Measurements from ENCODE around the gene FAM219A. TPM values are rescaled to one million over a fixed set of nuclear protein-coding genes. Genes with fewer than 3 reads are reported as not detected.
"Not testable (repeated sequence)": the region's sequence is repeated elsewhere in the genome, so short reads cannot be mapped to it uniquely, and the experiment has no call there.

Gene FAM219A
- total RNA-seq, 6 experiments from 2014 or later: 21.6 to 23.6 (median 22.6) TPM

DNA sequence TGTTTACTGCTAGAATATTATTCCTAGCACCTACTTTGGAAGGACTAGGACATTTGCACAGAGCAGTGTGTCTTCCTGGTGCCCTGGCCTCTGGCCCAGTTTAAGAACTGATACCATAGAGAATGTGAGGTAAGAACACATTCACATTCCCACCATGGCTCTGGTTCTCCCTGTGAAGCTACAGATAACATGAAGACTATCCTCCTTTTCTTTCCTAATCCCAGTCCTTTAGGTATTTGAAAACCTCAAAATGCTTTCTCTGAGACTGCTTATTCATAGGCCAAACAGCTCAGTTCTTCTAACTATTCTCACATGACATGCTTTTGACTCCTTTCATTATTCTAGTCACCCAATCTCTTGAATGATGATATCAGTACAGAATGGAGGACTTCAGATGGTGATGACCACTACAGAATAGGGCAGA, 11.9 kb downstream of the FAM219A start:
- DNase-seq: peak; percentile 55
- Mint-ChIP-seq H3K27me3 (ENCODE audit: insufficient read depth) (no peaks in the 10 kb centered on the region; the same call in none of the 2 replicates), H3K9me3 (no peaks in the 10 kb centered on the region), H3K4me1 (ENCODE audit: low read depth) (peaks cover 29% of the 10 kb centered on the region), H3K36me3 (ENCODE audit: low read depth) (no peaks in the 10 kb centered on the region), H3K4me3 (no peak overlapping the region), H3K27ac (peak overlapping the region; percentile 1; the same call in 1 of the 2 replicates)
- TF ChIP-seq CTCF (IDR thresholded peaks at IDR 0.05): no peak

- H3K36me3 Mint-ChIP-seq (ENCODE audit: low read depth): 0 out of 2 replicates have a peak, but pooled peaks cover 1% of the 10 kb centered on the region
- H3K27me3 Mint-ChIP-seq (ENCODE audit: insufficient read depth): no peaks in the 10 kb centered on the region; the same call in 1 of the 2 replicates
- H3K27ac Mint-ChIP-seq: no peak overlapping the region
- no peak for TF ChIP-seq CTCF (IDR thresholded peaks at IDR 0.05)
- no peaks in the 10 kb centered on the region for H3K9me3 Mint-ChIP-seq
- no peak overlapping the region for H3K4me3 Mint-ChIP-seq
- peaks cover 27% of the 10 kb centered on the region for H3K4me1 Mint-ChIP-seq (ENCODE audit: low read depth)
- no peak for DNase-seq
Observed at GRCh38 chr9:34443976-34444375, 14.4 kb downstream of the FAM219A start.

GRCh38 chr9:34443533-34443932, 14.8 kb downstream of the FAM219A start:
- Mint-ChIP-seq H3K9me3 (no peaks in the 10 kb centered on the region), H3K36me3 (ENCODE audit: low read depth) (0 out of 2 replicates have a peak, but pooled peaks cover 5% of the 10 kb centered on the region), H3K27ac (no peak overlapping the region), H3K4me3 (no peak overlapping the region), H3K4me1 (ENCODE audit: low read depth) (peaks cover 27% of the 10 kb centered on the region), H3K27me3 (ENCODE audit: insufficient read depth) (no peaks in the 10 kb centered on the region; the same call in 1 of the 2 replicates)
- DNase-seq: no peak
- no peak for TF ChIP-seq CTCF (IDR thresholded peaks at IDR 0.05)

GRCh38 chr9:34442770-34443169, 15.6 kb downstream of the FAM219A start:
- no peaks in the 10 kb centered on the region for H3K9me3 Mint-ChIP-seq
- no peak overlapping the region for H3K27ac Mint-ChIP-seq
- peak; percentile 15; the same call in 1 of the 2 replicates for TF ChIP-seq CTCF (IDR thresholded peaks at IDR 0.05)
- 0 out of 2 replicates have a peak, but pooled peaks cover 5% of the 10 kb centered on the region for H3K36me3 Mint-ChIP-seq (ENCODE audit: low read depth)
- H3K4me1 Mint-ChIP-seq (ENCODE audit: low read depth): peaks cover 27% of the 10 kb centered on the region
- H3K27me3 Mint-ChIP-seq (ENCODE audit: insufficient read depth): no peaks in the 10 kb centered on the region; the same call in 1 of the 2 replicates
- no peak for DNase-seq
- no peak overlapping the region for H3K4me3 Mint-ChIP-seq

DNA sequence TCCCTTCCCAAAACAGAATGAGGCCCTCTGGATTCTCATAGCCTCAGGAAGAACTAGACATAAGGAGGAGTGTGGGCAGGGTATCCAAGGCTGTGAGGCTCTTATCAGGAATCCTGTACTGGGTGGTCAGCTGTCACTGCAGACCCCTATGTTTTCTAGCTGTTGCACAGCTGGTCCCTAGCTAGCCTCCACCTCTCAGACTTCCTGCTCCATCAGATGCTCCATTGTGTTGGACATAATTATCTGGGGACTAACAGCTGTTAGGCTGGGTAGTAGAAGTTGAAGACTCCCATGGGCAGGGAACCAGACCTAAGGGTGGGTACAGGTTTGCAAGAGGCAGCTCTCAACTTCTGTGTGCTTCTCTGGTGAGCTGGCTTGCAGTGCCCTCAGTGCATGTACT, 18.4 kb downstream of the FAM219A start:
- H3K27me3 Mint-ChIP-seq (ENCODE audit: insufficient read depth): no peaks in the 10 kb centered on the region; the same call in 1 of the 2 replicates
- H3K36me3 Mint-ChIP-seq (ENCODE audit: low read depth): 0 out of 2 replicates have a peak, but pooled peaks cover 5% of the 10 kb centered on the region
- no peak for DNase-seq
- H3K4me1 Mint-ChIP-seq (ENCODE audit: low read depth): peaks cover 14% of the 10 kb centered on the region
- H3K27ac Mint-ChIP-seq: no peak overlapping the region
- TF ChIP-seq CTCF (IDR thresholded peaks at IDR 0.05): no peak
- no peak overlapping the region for H3K4me3 Mint-ChIP-seq
- no peaks in the 10 kb centered on the region for H3K9me3 Mint-ChIP-seq

DNA sequence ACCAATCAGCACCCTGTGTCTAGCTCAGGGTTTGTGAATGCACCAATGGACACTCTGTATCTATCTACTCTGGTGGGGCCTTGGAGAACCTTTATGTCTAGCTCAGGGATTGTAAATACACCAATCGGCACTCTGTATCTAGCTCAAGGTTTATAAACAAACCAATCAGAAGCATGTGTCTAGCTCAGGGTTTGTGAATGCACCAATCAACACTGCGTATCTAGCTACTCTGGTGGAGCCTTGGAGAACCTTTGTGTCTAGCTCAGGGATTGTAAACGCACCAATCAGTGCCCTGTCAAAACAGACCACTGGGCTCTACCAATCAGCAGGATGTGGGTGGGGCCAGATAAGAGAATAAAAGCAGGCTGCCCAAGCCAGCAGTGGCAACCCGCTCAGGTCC, 19.9 kb downstream of the FAM219A start:
- H3K27me3 Mint-ChIP-seq (ENCODE audit: insufficient read depth); H3K27ac Mint-ChIP-seq; H3K36me3 Mint-ChIP-seq (ENCODE audit: low read depth); DNase-seq; H3K9me3 Mint-ChIP-seq; H3K4me3 Mint-ChIP-seq; H3K4me1 Mint-ChIP-seq (ENCODE audit: low read depth): not testable (repeated sequence)

DNA sequence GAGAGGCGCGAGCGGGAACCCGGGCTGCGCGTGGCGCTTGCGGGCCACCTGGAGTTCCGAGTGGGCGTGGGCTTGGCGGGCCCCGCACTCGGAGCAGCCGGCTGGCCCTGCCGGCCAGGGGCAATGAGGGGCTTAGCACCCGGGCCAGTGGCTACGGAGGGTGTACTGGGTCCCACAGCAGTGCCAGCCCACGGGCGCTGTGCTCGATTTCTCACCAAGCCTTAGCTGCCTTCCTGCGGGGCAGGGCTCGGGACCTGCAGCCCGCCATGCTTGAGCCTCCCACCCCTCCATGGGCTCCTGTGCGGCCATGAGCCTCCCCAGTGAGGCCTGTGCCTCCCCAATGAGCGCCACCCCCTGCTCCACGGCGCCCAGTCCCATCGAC, 20.5 kb downstream of the FAM219A start:
- not testable (repeated sequence) for H3K9me3 Mint-ChIP-seq; H3K27me3 Mint-ChIP-seq (ENCODE audit: insufficient read depth); H3K27ac Mint-ChIP-seq; H3K4me3 Mint-ChIP-seq; H3K36me3 Mint-ChIP-seq (ENCODE audit: low read depth); DNase-seq; H3K4me1 Mint-ChIP-seq (ENCODE audit: low read depth)
